ENCODE data around the gene CAMK1D.
"Not testable (repeated sequence)": the region's sequence is repeated elsewhere in the genome, so short reads cannot be mapped to it uniquely, and the experiment has no call there.

Gene CAMK1D

GRCh38 chr10:12834116-12834665, 484.8 kb downstream of the CAMK1D start:
- no peak for DNase-seq

GRCh38 chr10:12834721-12835120, 485.4 kb downstream of the CAMK1D start:
- DNase-seq = no peak

GRCh38 chr10:12835709-12836108, 486.4 kb downstream of the CAMK1D start:
- no peak for DNase-seq

GRCh38 chr10:12838366-12838765, 489.0 kb downstream of the CAMK1D start:
- DNase-seq = no peak

- no peak for DNase-seq
Observed at GRCh38 chr10:12838995-12839927, 489.9 kb downstream of the CAMK1D start.

GRCh38 chr10:12839941-12840611, 490.7 kb downstream of the CAMK1D start:
- no peak for DNase-seq

- DNase-seq = no peak
Observed at GRCh38 chr10:12841426-12841825, 492.1 kb downstream of the CAMK1D start.

- DNase-seq = no peak
Observed at GRCh38 chr10:12841826-12842225, 492.5 kb downstream of the CAMK1D start.

GRCh38 chr10:12842310-12842709, 493.0 kb downstream of the CAMK1D start:
- no peak for DNase-seq

- no peak for DNase-seq
Observed at GRCh38 chr10:12843296-12843945, 494.1 kb downstream of the CAMK1D start.

GRCh38 chr10:12844811-12845483, 495.6 kb downstream of the CAMK1D start:
- DNase-seq = no peak

GRCh38 chr10:12846718-12847117, 497.4 kb downstream of the CAMK1D start:
- no peak for DNase-seq

- DNase-seq = no peak
Observed at GRCh38 chr10:12847361-12847975, 498.1 kb downstream of the CAMK1D start.

- no peak for DNase-seq
Observed at GRCh38 chr10:12848439-12849173, 499.3 kb downstream of the CAMK1D start.

- no peak for DNase-seq
Observed at GRCh38 chr10:12849319-12850181, 500.2 kb downstream of the CAMK1D start.

- no peak for DNase-seq
Observed at GRCh38 chr10:12852687-12853086, 503.3 kb downstream of the CAMK1D start.

- no peak for DNase-seq
Observed at GRCh38 chr10:12854988-12855387, 505.6 kb downstream of the CAMK1D start.

GRCh38 chr10:12862459-12862858, 513.1 kb downstream of the CAMK1D start:
- no peak for DNase-seq

GRCh38 chr10:12865515-12865914, 516.2 kb downstream of the CAMK1D start:
- not testable (repeated sequence) for DNase-seq

GRCh38 chr10:12868229-12868628, 518.9 kb downstream of the CAMK1D start:
- no peak for DNase-seq
